Esophagus squamous epithelium (tissue), 5 donors: ENCODE measurements around the gene DCAF6. TPM values are rescaled to one million over a fixed set of nuclear protein-coding genes. Genes with fewer than 3 reads are reported as not detected.
A peak's percentile ranks its signal among the peaks of the same experiment; 100 is the strongest.

ENCODE experiments used
- DNase-seq: peaks from one replicate; lab custom pipeline; 2025; lab: John Stamatoyannopoulos, UW
- H3K27ac ChIP-seq, 4 donors: fragments of 200-600 bp; sonication (generic); one replicate each; pipeline ENCODE4 v1.5.1; 2016 to 2019; ENCODE audit warnings: mild to moderate bottlenecking in 1 of 4
- H3K27me3 ChIP-seq, 4 donors: fragments of 200-600 bp; sonication (generic); 1 replicate in 3 of 4; 2 replicates in 1 of 4; pipeline versions ENCODE4 v1.5.1 to v1.6.0; 2017 to 2021; ENCODE audit warnings: antibody characterized with exemption in 1 of 4
- H3K36me3 ChIP-seq, 3 donors: fragments of 200-600 bp; sonication (generic); one replicate each; pipeline ENCODE4 v1.5.1; 2016 to 2019
- H3K4me1 ChIP-seq, 3 donors: fragments of 200-600 bp; sonication (generic); one replicate each; pipeline ENCODE4 v1.5.1; 2017 to 2019
- H3K4me3 ChIP-seq, 4 donors: fragments of 200-600 bp; sonication (generic); 1 replicate in 3 of 4; 2 replicates in 1 of 4; pipeline ENCODE4 v1.5.1; 2016 to 2019; ENCODE audit warnings: mild to moderate bottlenecking in 2 of 4, moderate library complexity in 1 of 4
- H3K9me3 ChIP-seq, 3 donors: fragments of 200-600 bp; sonication (generic); one replicate each; pipeline ENCODE4 v1.5.1; 2016 to 2019
- CTCF ChIP-seq, 6 experiments: fragments of 450-650 bp in 4 of 6; fragments of 200-600 bp in 2 of 6; sonication (generic) in 2 of 6; IDR thresholded peaks; one replicate each; pipeline ENCODE4 v1.5.1; 2016 to 2019; ENCODE audit warnings: antibody characterized with exemption in 6 of 6, mild to moderate bottlenecking in 4 of 6, moderate library complexity in 4 of 6
- POLR2A ChIP-seq, 4 donors: fragments of 450-650 bp; IDR thresholded peaks; one replicate each; pipeline ENCODE4 v1.6.1; 2017; ENCODE audit warnings: antibody characterized with exemption in 4 of 4, mild to moderate bottlenecking in 4 of 4, moderate library complexity in 3 of 4
- WGBS, 2 donors: methylation state at CpG; one replicate each; pipeline ENCODE4 v1.1.5; 2018; 5-methylcytosine and 5-hydroxymethylcytosine counted together
- intact Hi-C: fragments of 100-400 bp; cut with DNase I; formaldehyde crosslinking; loops from one replicate; pipeline ENCODE4 v1.15.0; 2022
- total RNA-seq, 4 donors: library from RNA; depleted of rRNA; stranded (reverse); fragments of >200 nt; gene quantifications; one replicate each; pipeline ENCODE4 v1.1.0, GENCODE V29; 2016
- donor health status: DM: yes; HTN: yes; CAD: no.

The DCAF6 gene
- total RNA-seq, 4 donors from 2014 or later: 20.1 to 65.8 (median 44.5) TPM

GRCh38 chr1:168110896-168111545 lies 174.5 kb downstream of the DCAF6 start:
- Histone ChIP-seq H3K4me1 (peaks cover 0 to 36% (median 2%) of the 10 kb centered on the region in 3 donors), H3K4me3 (no peak overlapping the region), H3K9me3 (no peaks in the 10 kb centered on the region), H3K36me3 (no peaks in the 10 kb centered on the region), H3K27ac (no peak overlapping the region), H3K27me3 (no peaks in the 10 kb centered on the region)
- no peak for DNase-seq
- WGBS, 2 donors: 54% methylated on average over 6 to 7 of the region's 7 CpGs
- intact Hi-C loops: no loop called here
- no peak for TF ChIP-seq POLR2A (IDR thresholded peaks at IDR 0.05)
- TF ChIP-seq CTCF (IDR thresholded peaks at IDR 0.05): no peak

GRCh38 chr1:168112673-168113305 lies 176.3 kb downstream of the DCAF6 start:
- Histone ChIP-seq H3K27me3 (no peaks in the 10 kb centered on the region), H3K9me3 (no peaks in the 10 kb centered on the region), H3K36me3 (peaks cover 0 to 5% (median 0%) of the 10 kb centered on the region in 3 donors), H3K27ac (peak overlapping the region in 3 of 4 donors; percentile 10 to 60 (median 43)), H3K4me3 (no peak overlapping the region), H3K4me1 (peaks cover 0 to 45% (median 6%) of the 10 kb centered on the region in 3 donors)
- no peak for DNase-seq
- 56 to 81% methylated on average over 4 to 5 of the region's 6 CpGs for WGBS, 2 donors
- TF ChIP-seq POLR2A (IDR thresholded peaks at IDR 0.05): no peak
- TF ChIP-seq CTCF (IDR thresholded peaks at IDR 0.05): no peak
- intact Hi-C loops: no loop called here

GRCh38 chr1:168114845-168115244 lies 178.4 kb downstream of the DCAF6 start:
- TF ChIP-seq POLR2A (IDR thresholded peaks at IDR 0.05) (no peak), CTCF (IDR thresholded peaks at IDR 0.05) (no peak)
- intact Hi-C loops: no loop called here
- no peak for DNase-seq
- 59 to 80% methylated on average over 6 of the region's 6 CpGs for WGBS, 2 donors
- Histone ChIP-seq H3K27ac (no peak overlapping the region), H3K4me3 (no peak overlapping the region), H3K36me3 (peaks cover 0 to 5% (median 0%) of the 10 kb centered on the region in 3 donors), H3K9me3 (no peaks in the 10 kb centered on the region), H3K27me3 (no peaks in the 10 kb centered on the region), H3K4me1 (peaks cover 0 to 45% (median 6%) of the 10 kb centered on the region in 3 donors)

- TF ChIP-seq POLR2A (IDR thresholded peaks at IDR 0.05): no peak
- TF ChIP-seq CTCF (IDR thresholded peaks at IDR 0.05): no peak
- Histone ChIP-seq H3K4me1 (peaks cover 8 to 56% (median 13%) of the 10 kb centered on the region in 3 donors), H3K27ac (peak overlapping the region in 1 of 4 donors; percentile 36), H3K27me3 (no peaks in the 10 kb centered on the region), H3K9me3 (no peaks in the 10 kb centered on the region), H3K4me3 (no peak overlapping the region), H3K36me3 (peaks cover 0 to 5% (median 0%) of the 10 kb centered on the region in 3 donors)
- no peak for DNase-seq
- intact Hi-C loops: no loop called here
- 24 to 65% methylated on average over 5 of the region's 6 CpGs for WGBS, 2 donors
Observed at GRCh38 chr1:168116327-168116799, 179.9 kb downstream of the DCAF6 start.

- TF ChIP-seq CTCF (IDR thresholded peaks at IDR 0.05) (no peak), POLR2A (IDR thresholded peaks at IDR 0.05) (no peak)
- Histone ChIP-seq H3K9me3 (no peaks in the 10 kb centered on the region), H3K27ac (no peak overlapping the region), H3K4me3 (no peak overlapping the region), H3K36me3 (peaks cover 0 to 5% (median 0%) of the 10 kb centered on the region in 3 donors), H3K4me1 (peaks cover 20 to 58% (median 25%) of the 10 kb centered on the region in 3 donors), H3K27me3 (no peaks in the 10 kb centered on the region)
- WGBS, 2 donors: 89 to 97% methylated on average over 3 to 4 of the region's 4 CpGs
- intact Hi-C loops: no loop called here
- DNase-seq: no peak
Observed at GRCh38 chr1:168119750-168120149, 183.3 kb downstream of the DCAF6 start.
